ENCODE results near the gene FIZ1.

FIZ1 gene, protein sequence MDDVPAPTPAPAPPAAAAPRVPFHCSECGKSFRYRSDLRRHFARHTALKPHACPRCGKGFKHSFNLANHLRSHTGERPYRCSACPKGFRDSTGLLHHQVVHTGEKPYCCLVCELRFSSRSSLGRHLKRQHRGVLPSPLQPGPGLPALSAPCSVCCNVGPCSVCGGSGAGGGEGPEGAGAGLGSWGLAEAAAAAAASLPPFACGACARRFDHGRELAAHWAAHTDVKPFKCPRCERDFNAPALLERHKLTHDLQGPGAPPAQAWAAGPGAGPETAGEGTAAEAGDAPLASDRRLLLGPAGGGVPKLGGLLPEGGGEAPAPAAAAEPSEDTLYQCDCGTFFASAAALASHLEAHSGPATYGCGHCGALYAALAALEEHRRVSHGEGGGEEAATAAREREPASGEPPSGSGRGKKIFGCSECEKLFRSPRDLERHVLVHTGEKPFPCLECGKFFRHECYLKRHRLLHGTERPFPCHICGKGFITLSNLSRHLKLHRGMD

DNA sequence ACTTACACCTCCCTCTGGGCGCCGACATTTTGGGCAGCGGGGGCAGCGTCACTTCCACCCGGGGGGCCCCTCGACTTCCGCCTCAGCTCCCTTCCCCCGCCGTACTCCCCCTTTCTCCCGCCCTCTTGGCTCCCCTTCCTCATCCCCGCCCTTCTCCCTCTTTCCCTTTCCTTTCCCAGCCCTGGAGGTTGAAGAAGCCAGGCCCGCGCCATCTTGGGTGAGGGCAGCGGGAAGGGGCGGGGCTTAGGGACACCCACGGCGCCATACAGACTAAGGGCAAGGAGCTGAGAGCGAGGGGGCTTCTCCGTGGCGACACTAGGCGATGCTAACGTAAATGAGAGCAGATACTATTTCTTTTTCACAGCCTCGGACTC is at the start of gene FIZ1:
FIZ1 (minus strand) TSS at position 50 of the 374 bp plus-strand sequence. CDS start 1,652 bp downstream, outside the sequence.
- peak; percentile 95 to 96 (median 96) for DNase-seq (ENCODE audit: low read depth in 3 of 3)

DNA sequence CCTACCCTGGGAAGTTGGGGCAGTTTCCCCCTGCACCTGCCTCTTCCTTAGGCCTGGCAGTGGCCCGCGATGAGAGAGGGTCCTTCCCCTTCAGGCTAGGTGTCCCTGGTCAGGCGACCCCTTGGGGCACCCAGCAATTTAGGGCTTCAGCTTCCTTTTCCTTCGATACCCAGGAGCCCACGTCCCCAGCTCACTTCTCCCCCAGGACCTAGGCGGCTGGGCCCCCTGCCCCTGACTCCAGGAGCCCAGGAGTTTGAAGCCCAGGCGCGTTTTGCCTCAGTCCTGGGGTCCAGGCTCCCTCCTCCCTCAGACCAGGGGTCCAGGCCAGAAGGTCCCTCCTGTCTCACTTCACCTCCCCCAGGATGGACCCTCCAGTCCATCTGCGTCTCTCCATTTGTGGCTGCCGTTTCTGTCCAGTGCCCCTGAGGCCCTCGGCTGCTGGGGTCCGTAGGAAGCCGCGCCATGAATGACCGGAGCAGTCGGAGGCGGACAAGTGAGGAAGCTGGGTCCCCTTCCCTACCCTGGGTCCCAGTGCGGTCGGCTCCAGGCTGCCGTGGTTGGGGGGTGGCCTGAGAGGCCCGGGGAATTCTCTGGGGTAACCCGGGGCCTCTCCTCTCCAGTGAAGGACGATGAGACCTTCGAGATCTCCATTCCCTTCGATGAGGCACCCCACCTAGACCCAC is 49.4 kb upstream of the FIZ1 start:
- no peak for DNase-seq (ENCODE audit: low read depth in 3 of 3)

DNA sequence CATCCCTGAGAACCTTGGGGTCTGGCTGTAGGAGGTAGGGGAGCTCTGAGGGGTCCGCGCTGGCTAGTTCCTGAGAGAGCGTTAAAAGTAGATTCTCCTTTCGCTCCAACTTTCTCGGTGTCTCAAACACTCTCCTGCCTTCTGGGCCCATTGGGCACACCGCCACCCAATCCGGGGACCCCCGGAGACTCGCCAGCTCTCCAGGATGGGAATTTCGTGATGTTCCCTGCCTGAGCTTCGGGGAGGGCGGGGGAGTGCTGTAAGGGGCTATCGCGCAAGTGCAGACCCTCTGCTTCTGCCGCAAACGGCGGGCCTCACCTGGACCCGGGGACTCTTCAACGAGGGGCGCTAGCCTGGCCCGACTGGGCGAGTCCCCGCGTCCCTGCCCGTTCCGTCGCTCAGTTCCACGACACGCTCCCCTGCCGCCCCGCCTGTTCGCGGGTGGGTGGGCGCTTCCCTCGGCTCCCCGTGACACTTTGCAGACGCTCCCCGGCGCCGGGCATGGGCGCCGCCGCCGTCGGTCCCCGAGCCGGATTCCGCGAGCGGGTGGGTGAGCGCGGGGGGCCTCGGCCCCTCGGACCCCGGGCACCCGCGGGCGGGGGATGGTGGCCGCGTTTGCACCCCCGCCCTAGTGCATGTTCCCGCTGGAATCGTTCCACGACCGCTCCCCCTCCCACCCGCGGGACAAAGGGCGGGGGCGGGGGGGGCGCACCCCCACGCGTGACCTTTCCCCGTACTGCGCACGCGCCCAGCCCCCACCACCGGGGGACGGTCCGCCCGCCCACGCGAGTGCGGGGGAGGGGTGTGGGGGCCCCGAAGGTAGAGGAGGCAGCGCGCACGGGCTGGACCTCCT is 48.6 kb upstream of the FIZ1 start, which contains the start of gene CCDC106:
CCDC106 (plus strand) TSS at position 481 of the 853 bp plus-strand sequence. CDS start 835 bp downstream, outside the sequence.
- DNase-seq (ENCODE audit: low read depth in 3 of 3), result no peak

DNA sequence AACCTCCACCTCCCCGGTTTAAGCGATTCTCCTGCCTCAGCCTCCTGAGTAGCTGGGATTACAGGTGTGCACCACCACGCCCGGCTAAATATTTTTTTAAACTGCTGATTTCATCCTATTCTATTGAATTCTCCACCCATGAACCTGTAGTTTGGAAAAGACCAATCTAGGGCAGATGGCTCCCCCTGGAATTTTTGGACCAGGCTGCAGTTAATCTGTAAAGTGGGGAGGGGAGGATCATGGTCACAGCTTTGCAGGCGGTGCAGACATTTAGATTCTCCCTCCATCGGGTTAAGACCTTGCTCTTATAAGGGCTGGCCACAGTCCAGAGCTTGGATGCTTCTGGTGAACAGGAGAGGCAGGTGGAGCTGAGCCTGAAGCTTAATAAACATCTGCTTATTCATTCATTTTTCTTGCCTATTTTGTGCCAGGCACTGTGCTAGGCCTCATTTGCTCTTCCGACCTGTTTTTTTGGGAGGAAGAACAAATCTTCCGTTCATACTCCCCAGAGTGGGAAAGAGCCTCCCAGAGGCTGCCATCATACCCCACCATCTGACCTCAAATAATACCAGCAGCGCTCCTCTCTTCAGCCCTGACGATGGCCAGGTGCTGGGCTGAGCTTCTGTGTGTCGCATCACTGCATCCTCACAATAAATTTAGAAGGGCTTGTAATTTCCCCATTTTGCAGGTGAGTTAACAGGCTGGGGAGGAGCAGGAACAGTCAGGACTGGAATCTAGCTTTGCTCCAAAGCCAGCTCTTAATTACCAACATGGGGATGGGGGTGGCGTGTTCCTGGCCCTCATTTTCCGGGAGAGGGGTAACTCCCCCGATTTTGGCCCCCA is 47.8 kb upstream of the FIZ1 start:
- no peak for DNase-seq (ENCODE audit: low read depth in 3 of 3)

DNA sequence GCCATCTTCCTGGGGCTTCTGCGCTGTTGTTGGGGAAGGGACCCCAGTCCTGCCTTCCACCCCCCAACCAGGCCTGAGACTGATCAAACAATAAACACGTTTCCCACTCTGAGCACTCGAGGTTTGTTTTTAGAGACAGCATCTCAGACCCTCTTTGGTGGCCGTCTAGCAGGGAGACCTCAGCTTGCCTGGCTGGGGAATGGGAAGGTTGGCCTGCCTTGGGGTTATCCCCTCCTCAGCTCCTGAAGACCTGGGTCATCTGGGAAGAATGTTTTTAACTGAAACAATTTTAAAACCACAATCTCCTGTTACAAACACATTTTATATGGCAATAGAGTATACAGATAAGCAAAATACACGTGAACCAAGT is 46.2 kb upstream of the FIZ1 start:
- no peak for DNase-seq (ENCODE audit: low read depth in 3 of 3)

DNA sequence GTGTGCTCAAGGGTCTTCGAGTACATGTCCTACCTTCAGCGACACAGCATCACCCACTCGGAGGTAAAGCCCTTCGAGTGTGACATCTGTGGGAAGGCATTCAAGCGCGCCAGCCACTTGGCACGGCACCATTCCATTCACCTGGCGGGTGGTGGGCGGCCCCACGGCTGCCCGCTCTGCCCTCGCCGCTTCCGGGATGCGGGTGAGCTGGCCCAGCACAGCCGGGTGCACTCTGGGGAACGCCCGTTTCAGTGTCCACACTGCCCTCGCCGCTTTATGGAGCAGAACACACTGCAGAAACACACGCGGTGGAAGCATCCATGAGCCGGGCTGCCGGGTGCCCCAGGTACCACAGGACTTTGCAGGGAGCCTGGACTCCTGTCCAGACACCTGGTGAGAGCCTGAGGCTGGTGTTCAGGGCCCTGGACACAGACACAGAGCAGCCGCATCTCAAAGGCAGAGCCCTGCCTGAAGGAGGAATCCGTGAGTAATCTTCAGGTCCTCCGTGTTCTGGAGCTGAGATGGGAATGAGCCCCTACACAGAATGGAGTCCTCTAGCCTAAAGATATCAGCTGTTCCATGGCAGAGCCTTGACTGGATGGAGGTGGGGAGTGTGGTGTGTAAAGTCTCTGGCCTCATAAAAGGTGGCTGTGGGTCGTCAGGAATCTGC is 45.7 kb upstream of the FIZ1 start:
- no peak for DNase-seq (ENCODE audit: low read depth in 3 of 3)

DNA sequence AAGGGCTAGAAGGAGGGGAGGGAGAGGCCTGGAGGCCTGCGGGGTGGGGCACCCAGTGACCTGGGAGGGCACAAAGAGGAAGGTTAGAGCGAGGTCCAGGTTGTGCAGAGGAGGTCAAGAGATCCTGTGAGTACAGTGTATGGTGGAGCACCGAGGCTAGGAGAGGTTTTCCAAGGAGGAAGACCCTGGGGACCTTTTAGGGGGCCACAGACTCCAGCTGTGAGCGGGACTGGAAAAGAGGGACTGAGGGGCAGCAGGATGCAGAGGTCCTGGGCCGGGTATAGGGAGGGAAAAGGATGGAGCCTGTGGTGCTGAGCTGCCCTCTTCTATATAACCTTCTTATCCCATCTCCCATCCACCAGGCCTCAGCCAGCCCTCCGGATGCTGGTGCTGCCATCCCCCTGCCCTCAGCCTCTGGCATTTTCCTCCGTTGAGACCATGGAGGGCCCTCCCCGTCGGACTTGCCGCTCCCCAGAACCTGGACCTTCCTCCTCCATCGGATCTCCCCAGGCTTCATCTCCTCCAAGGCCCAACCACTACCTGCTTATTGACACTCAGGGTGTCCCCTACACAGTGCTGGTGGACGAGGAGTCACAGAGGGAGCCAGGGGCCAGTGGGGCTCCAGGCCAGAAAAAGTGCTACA is 45.0 kb upstream of the FIZ1 start:
- no peak for DNase-seq (ENCODE audit: low read depth in 3 of 3)

DNA sequence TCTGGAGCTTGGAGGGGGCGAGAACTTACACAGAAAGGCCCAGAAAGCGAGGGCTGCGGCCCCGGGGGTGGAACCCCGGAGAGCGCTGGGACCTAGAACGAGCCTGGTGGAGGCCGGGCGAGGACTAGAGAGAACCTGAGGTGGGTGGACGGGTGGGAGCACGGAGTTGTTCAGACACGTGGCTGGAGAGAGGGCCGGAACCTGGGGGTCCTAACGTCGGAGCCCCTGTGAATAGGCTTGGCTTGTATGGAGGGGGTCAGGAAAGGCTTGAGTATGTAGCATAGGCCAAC is 44.5 kb upstream of the FIZ1 start:
- DNase-seq (ENCODE audit: low read depth in 3 of 3), result no peak

DNA sequence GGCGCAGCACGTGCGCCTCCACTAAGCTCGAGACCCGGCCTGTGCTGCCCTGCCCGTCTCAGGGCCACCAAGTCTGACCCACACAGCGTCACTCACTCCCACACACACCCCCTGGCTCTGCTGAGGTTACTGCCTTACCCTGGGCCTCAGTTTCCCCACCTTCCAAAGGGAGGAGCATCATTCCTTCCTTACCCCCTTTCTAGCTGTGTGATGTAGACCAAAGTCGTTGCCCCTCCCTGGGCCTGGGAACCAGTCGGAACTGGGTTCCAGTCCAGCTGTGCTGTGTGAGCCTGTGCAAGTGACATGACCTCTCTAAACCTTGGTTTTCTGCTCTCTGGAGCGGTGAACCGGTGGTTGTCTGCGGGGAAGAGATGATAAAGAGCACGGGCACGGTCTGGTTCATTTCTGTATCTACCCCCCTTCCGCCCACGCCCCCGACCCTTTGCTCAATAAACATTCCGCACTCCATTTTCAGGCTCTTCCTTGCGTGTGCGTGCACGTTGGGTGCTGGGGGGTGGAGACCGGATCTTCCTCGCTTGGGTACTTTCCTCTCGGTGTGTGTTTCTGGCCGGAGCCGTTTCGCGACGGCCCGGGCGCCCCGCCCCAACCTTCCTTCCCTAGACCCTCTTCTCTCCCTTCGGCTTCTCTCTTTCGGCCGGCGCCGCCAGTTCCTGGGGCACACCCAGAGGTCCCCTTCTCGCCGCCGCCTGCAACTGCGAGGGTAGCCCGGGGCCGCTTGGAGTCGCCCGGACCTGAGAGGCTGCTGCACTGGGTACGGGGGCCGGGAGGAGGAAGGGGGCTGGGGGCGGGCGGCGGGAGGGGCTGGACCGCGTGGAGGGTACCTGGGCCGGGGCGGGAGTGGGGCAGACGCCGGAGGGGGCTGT is 43.9 kb upstream of the FIZ1 start, which contains the start of gene ZNF581:
ZNF581 (plus strand) TSS at position 647 of the 884 bp plus-strand sequence. CDS start 923 bp downstream, outside the sequence.
- DNase-seq (ENCODE audit: low read depth in 3 of 3), result peak; percentile 68 to 83 (median 78)

DNA sequence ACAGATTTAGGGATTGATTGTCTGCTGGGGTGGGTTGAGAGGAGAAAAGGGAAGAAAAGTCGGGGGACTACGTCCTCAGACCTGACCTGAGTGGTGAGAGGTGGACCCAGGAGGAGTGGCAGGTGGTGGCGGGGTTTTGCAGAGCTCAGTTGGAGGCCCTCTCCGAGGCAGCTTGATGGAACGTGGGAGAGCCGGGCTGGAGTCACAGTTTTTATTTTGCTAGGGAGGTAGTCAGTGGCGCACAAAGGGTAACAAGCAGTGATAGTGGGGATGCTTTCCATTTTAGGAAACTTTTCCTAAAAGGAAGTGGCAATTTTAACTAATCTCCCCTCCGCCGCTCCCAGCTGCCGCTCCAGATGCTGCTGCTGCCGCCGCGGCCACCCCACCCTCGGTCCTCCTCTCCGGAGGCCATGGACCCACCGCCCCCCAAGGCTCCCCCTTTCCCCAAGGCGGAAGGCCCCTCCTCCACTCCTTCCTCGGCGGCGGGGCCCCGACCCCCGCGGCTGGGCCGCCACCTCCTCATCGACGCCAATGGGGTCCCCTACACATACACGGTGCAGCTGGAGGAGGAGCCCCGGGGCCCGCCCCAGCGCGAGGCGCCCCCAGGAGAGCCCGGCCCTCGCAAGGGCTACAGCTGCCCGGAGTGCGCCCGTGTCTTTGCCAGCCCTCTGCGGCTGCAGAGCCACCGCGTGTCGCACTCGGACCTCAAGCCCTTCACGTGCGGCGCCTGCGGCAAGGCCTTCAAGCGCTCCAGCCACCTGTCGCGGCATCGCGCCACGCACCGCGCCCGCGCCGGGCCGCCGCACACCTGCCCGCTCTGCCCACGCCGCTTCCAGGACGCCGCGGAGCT is 43.1 kb upstream of the FIZ1 start:
- peak in 1 of 3 experiments; percentile 40 for DNase-seq (ENCODE audit: low read depth in 3 of 3)

DNA sequence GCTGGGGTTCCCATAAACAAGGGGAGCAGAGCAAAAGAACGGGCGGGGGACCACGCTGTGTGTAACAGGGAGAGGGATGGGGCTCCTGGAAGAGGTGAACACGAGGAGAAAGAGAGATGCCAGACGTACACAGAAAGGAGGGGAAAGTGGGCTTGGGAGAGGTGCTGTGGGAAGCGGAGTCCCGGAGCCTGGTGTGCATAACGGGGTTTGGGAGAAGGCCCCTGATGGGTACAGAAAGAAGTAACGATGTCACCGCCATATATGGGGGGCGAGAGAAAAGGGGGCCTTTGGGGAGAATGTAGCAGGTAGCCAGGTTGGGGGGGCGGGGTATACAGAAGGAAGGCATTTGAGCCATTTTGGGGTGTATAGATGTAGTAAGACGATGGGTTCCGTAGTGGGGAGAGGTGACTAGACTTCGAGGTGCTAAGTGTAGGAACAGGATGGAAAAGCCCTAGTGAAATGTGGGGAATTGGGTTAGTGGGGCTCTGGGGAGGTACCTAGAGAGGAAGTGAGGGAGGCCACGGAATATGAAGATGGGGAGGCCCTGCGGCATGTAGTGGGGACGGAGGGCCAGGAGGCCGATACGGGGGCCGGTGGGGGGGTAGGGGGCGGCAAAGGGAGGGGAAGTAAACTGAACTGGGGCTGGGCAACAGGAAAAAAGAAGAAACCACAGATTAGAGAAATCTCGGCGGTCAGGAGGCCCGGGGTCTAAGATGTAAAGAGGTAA is 42.3 kb upstream of the FIZ1 start:
- DNase-seq (ENCODE audit: low read depth in 3 of 3), result peak in 1 of 3 experiments; percentile 32

DNA sequence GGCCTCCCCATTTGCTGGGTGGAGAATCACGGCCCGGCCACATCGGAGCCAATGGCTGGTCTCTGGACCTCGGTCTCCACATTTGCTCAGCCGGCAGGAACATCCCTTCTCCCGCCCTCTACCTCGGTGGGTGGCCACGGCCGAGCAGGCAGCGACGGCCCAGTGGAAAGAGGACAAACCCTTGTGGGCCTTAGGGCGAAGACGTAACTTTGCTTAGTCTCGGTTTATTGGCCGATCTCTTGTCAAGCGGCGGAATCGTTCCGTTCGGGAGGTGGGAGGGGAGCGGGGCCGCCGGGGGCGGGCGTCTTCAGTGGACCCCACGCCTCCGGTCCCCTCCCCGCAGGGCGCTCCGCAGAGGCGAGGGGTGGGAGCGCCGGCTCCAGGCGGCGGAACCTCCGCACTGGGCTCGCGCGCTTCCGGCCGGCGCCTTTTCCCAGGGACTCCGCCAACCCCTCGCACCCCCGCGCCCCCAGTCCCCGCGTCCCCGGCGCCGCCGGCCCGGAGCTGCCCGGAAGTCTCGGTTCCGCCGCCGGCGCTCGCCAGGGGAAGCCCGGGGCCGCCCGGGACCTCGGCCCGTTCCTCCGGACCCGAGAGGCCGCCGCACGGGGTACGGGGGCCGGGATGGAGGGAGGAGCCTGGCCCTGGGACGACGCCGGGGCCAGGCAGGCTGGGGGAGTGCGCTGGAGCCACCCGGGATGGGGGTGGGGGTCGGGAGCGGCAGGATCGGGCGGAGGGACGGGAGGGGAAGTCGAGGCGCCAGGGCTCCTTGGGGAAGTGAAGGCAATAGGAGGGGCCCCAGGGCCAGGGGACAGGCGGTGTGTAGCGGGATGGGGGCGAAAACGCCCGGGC is 41.5 kb upstream of the FIZ1 start, which contains the start of gene ZNF580:
ZNF580 (plus strand) TSS at position 426 of the 849 bp plus-strand sequence. CDS start 1,507 bp downstream, outside the sequence.
- DNase-seq (ENCODE audit: low read depth in 3 of 3), result peak in 1 of 3 experiments; percentile 69

DNA sequence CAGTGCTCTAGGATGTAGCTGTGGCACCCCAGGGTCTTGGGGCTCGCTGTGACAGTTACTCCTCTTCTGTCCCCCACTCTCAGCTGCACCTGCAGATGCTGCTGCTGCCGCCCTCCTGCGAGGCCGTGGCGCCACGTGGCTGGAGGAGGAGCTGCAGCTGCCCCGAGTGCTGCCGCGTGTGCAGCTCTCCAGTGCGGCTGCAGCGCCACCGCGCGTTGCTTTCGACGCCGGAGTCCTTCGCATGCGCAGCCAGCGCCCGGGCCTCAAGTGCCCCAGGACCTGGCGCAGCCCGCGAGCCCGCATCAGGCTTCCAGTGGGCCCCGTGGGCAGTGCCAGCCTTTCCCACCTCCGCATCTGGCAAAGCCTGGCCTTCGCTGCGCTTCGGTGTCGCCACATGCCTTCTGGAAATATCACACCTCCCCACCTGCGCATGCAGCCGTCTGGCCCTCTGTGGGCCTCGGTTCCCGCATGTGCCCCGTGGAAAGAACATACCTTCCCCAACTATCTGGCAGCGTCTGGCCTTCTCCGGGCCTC is 40.8 kb upstream of the FIZ1 start:
- peak in 1 of 3 experiments; percentile 67 for DNase-seq (ENCODE audit: low read depth in 3 of 3)

DNA sequence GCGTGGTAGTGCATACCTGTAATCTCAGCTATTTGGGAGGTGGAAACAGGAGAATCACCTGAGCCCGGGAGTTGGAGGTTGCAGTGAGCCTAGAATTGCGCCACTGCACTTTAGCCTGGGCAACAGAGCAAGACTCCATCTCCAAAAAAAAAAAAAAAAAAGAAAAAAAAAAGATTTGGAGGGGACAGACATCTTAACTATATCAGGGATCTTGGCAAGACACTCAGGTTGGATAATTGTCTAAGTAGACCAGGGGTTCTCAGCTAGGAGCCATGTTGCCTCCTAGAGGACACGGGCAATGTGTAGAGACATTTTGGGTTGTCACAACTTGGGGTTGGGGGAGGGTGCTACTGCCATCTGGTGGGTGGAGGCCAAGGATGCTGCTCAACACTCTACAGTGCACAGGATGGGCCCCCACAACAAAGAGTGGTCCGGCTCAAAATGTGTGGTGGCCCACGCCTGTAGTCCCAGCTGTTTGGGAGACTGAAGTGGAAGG is 39.6 kb upstream of the FIZ1 start:
- DNase-seq (ENCODE audit: low read depth in 3 of 3), result peak in 1 of 3 experiments; percentile 64

DNA sequence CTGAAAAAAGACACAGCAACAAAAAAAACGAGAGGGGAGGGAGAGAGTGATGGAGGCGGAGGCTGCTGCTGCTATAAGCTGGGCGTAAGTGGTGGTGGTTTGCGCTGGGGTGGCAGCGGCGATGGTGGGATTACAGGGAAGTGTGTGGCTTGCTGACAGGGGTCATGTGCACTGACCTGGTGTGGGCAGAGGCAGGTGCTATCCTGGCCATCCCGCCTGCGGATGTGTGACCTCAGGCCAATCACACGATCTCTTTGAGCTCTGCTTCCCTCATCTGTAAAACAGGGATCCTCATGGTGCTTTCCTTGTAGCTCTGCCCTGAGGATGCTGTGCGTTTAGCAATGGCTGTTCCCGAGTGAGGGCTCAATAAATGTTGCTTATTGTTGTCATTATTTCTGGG is 38.2 kb upstream of the FIZ1 start:
- DNase-seq (ENCODE audit: low read depth in 3 of 3), result no peak

DNA sequence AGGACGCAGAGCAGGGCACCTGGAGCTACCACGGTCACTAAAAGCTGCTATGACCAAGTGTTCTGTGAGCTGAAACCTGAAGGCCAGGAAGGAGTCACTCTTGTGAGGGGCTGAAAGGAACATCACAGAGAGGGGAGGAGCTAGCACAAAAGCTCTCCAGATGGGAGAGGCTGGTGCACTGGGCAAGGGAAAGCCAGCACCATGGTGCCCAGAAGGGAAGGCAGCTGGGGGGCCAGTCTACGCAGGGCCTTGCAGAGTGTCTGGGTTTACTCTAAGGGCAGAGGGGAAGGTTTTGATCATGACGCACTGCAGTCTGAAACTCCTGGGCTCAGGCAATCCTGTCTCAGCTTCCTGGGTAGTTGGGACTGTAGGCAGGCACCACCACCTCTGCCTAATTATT is 37.4 kb upstream of the FIZ1 start:
- DNase-seq (ENCODE audit: low read depth in 3 of 3), result no peak
